Measurements from ENCODE around the gene MORF4L2.
"Not testable (repeated sequence)": the region's sequence is repeated elsewhere in the genome, so short reads cannot be mapped to it uniquely, and the experiment has no call there.

DNA sequence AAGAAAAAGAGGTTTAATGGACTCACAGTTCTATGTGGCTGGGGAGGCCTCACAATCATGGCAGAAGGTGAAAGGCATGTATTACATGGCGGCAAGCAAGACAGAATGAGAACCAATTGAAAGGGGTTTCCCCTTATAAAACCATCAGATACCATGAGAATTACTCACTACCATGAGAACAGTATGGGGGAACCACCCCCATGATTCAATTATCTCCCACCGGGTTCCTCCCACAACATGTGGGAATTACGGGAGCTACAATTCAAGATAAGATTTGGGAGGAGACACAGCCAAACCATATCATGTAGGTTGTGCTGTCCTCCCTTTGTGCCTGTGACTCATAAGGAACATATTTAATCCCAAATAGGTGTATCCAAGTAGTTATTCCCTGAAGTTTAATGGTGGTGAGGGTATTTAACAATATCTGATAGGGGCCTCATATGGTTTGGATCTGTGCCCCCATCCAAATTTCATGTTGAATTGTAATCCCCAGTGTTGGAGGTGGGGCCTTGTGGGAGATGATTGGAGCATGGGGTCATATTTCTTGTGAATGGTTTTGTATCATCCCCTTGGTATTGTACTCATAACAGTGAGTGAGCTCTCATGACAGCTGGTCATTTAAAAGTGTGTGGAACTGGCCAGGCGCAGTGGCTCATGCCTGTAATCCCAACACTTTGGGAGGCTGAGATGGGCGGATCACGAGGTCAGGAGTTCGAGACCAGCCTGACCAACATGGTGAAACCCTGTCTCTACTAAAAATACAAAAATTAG is 31.1 kb downstream of the MORF4L2 start:
- TF ChIP-seq TAF1 (IDR thresholded peaks at IDR 0.05; ENCODE audit: borderline replicate concordance, low read depth, low read length); POLR2AphosphoS5 (IDR thresholded peaks at IDR 0.05; ENCODE audit: low read depth, low read length): not testable (repeated sequence)
